NOMO-1 (cell line): ENCODE measurements around the gene IGSF1.
"Not testable (repeated sequence)": the region's sequence is repeated elsewhere in the genome, so short reads cannot be mapped to it uniquely, and the experiment has no call there.

Source experiments
- DNase-seq, 2 experiments: peaks; one replicate each; lab custom pipeline; 2025; ENCODE audit not compliant: unreplicated experiment in 2 of 2; lab: John Stamatoyannopoulos, UW

Gene IGSF1

GRCh38 chrX:131271274-131271673 lies 17.8 kb downstream of the IGSF1 start:
- DNase-seq, result no peak

GRCh38 chrX:131270080-131270479 lies 19.0 kb downstream of the IGSF1 start:
- no peak for DNase-seq

- DNase-seq, result no peak
Measured at GRCh38 chrX:131264665-131265064, 24.4 kb downstream of the IGSF1 start.

- DNase-seq, result no peak
Measured at GRCh38 chrX:131264053-131264452, 25.1 kb downstream of the IGSF1 start.

GRCh38 chrX:131262738-131263679 lies 26.1 kb downstream of the IGSF1 start:
- peak in 1 of 2 experiments; percentile 1 for DNase-seq

GRCh38 chrX:131262200-131262599 lies 26.9 kb downstream of the IGSF1 start:
- DNase-seq, result no peak

- no peak for DNase-seq
Measured at GRCh38 chrX:131257367-131257766, 31.7 kb downstream of the IGSF1 start.

- not testable (repeated sequence) for DNase-seq
Measured at GRCh38 chrX:131250984-131251738, 37.9 kb downstream of the IGSF1 start.

GRCh38 chrX:131239057-131239456 lies 50.0 kb downstream of the IGSF1 start:
- DNase-seq, result no peak

- no peak for DNase-seq
Measured at GRCh38 chrX:131237363-131237762, 51.7 kb downstream of the IGSF1 start.

GRCh38 chrX:131235768-131236545 lies 53.1 kb downstream of the IGSF1 start:
- DNase-seq, result no peak

- no peak for DNase-seq
Measured at GRCh38 chrX:131227608-131228007, 61.5 kb downstream of the IGSF1 start.

- DNase-seq, result no peak
Measured at GRCh38 chrX:131226591-131226990, 62.5 kb downstream of the IGSF1 start.

GRCh38 chrX:131225078-131225477 lies 64.0 kb downstream of the IGSF1 start:
- peak in 1 of 2 experiments; percentile 2 for DNase-seq
